ENCODE results near the gene DDX17. TPM values are rescaled to one million over a fixed set of nuclear protein-coding genes. Genes with fewer than 3 reads are reported as not detected.

DDX17 gene
- total RNA-seq, 1 donor from 2014 or later, result 492 TPM

DNA sequence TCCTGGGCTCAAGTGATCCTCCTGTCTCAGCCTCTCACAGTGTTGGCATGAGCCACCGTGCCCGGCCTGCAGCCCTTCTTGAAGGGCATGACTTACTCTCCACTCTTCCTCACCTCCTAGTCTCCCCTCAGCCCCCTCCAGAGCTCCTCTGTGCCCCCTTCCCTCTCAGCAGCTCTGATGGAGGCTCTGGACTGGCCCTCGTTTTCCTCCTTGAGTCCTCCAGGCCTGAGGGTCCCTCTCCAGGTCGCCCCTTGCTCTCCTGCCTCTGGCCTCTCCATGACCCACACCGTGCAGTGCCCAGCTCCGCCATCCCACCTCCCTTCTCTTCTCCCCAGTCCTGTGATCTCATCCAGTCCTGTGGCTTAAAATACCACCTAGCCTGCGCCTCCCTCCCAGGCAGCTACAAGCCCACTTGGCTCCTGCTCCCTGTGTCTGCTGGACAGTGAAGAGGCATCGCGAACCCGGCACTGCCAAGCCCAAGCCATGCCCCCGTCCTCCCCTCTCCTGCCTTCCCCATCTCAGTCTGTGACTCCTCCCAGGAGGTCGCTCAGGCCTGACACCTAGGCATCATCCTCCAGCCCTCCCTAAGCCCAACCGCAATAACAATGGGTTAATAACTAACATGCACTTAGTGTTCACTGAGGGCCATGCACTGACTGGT, 63.0 kb downstream of the DDX17 start:
- DNase-seq (ENCODE audit: low spot score), result no peak
- no peak overlapping the region for H3K4me3 Mint-ChIP-seq (ENCODE audit: unreplicated experiment)
- peaks cover 4% of the 10 kb centered on the region for H3K27me3 Mint-ChIP-seq (ENCODE audit: unreplicated experiment)
- no peak overlapping the region for H3K27ac Mint-ChIP-seq (ENCODE audit: unreplicated experiment)
- no peaks in the 10 kb centered on the region for H3K4me1 Mint-ChIP-seq (ENCODE audit: unreplicated experiment)
- TF ChIP-seq, protein P1, sequence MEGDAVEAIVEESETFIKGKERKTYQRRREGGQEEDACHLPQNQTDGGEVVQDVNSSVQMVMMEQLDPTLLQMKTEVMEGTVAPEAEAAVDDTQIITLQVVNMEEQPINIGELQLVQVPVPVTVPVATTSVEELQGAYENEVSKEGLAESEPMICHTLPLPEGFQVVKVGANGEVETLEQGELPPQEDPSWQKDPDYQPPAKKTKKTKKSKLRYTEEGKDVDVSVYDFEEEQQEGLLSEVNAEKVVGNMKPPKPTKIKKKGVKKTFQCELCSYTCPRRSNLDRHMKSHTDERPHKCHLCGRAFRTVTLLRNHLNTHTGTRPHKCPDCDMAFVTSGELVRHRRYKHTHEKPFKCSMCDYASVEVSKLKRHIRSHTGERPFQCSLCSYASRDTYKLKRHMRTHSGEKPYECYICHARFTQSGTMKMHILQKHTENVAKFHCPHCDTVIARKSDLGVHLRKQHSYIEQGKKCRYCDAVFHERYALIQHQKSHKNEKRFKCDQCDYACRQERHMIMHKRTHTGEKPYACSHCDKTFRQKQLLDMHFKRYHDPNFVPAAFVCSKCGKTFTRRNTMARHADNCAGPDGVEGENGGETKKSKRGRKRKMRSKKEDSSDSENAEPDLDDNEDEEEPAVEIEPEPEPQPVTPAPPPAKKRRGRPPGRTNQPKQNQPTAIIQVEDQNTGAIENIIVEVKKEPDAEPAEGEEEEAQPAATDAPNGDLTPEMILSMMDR (IDR thresholded peaks at IDR 0.05; ENCODE audit: unreplicated experiment), result no peak
- no peaks in the 10 kb centered on the region for H3K9me3 Mint-ChIP-seq (ENCODE audit: unreplicated experiment)
- peaks cover 4% of the 10 kb centered on the region for H3K36me3 Mint-ChIP-seq (ENCODE audit: low read depth, unreplicated experiment)

DNA sequence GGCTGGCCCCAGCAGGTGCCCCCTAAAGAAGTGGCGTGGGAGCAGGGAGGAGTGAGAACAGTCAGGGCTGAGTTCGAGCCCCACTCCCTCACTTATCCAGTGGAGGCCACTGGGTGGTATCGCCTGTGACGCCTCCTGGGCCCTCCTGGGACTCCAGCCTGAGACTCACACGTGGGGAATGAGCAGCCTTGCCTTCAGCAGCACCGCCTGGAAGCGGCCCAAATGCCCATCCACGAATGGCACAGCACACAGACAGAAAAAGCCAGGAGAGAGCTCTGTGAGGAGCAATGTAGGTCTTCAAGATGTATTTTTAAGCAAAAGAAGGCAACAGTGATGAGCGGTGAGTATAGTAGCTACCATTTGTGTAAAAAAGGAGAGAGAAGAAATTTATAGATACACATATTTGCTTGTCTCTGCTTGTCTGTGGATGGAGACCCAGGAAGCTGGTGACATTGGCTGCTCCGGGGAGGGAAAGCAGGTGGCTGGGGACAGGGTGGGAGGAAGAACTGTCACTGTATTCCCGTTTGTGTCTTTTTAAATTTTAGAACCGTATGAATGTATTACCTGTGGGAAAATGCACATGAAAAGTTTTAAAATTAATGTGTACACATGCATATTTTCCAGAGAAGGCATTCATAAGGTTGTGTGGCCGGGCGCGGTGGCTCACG, 64.4 kb downstream of the DDX17 start:
- H3K4me3 Mint-ChIP-seq (ENCODE audit: unreplicated experiment), result no peak overlapping the region
- peaks cover 4% of the 10 kb centered on the region for H3K36me3 Mint-ChIP-seq (ENCODE audit: low read depth, unreplicated experiment)
- H3K27me3 Mint-ChIP-seq (ENCODE audit: unreplicated experiment), result peaks cover 5% of the 10 kb centered on the region
- TF ChIP-seq, protein P1 (IDR thresholded peaks at IDR 0.05; ENCODE audit: unreplicated experiment), result no peak
- no peaks in the 10 kb centered on the region for H3K4me1 Mint-ChIP-seq (ENCODE audit: unreplicated experiment)
- no peak overlapping the region for H3K27ac Mint-ChIP-seq (ENCODE audit: unreplicated experiment)
- no peaks in the 10 kb centered on the region for H3K9me3 Mint-ChIP-seq (ENCODE audit: unreplicated experiment)
- no peak for DNase-seq (ENCODE audit: low spot score)

DNA sequence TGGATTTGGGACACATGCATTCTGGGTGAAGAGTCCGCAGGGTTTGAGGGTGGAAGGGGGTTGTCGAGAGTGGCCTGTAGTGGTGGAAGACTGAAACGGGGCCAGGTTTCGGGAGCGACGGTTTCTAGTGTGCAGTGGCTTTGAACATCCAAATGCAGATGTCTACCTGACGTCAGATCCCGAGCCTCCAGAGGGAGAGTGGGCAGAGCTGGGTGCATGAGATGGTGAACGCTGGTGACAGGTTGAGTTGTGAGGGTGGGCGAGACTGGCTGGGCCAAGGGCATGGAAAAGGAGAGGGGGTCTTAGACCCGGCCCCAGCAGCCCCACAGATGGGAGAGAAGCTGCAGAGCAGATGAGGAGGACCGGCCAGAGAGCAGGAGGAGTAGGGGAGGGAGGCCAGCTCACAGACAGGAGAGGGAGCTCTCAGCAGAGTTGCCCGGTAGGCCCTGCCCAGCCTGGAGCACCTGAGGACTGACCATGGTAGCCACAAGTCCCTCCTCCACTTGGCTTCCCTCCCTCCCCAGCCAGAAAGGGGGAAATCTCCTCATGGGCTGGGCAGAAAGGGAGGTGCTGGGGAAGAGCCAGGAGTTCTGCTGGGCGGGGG, 65.3 kb downstream of the DDX17 start:
- Mint-ChIP-seq H3K4me3 (ENCODE audit: unreplicated experiment) (peak overlapping the region; percentile 8), H3K9me3 (ENCODE audit: unreplicated experiment) (no peaks in the 10 kb centered on the region), H3K27ac (ENCODE audit: unreplicated experiment) (no peak overlapping the region), H3K27me3 (ENCODE audit: unreplicated experiment) (peaks cover 9% of the 10 kb centered on the region), H3K36me3 (ENCODE audit: low read depth, unreplicated experiment) (peaks cover 4% of the 10 kb centered on the region), H3K4me1 (ENCODE audit: unreplicated experiment) (no peaks in the 10 kb centered on the region)
- DNase-seq (ENCODE audit: low spot score), result no peak
- TF ChIP-seq, protein P1 (IDR thresholded peaks at IDR 0.05; ENCODE audit: unreplicated experiment), result no peak

- H3K9me3 Mint-ChIP-seq (ENCODE audit: unreplicated experiment), result no peaks in the 10 kb centered on the region
- peaks cover 4% of the 10 kb centered on the region for H3K36me3 Mint-ChIP-seq (ENCODE audit: low read depth, unreplicated experiment)
- TF ChIP-seq, protein P1 (IDR thresholded peaks at IDR 0.05; ENCODE audit: unreplicated experiment), result no peak
- H3K27ac Mint-ChIP-seq (ENCODE audit: unreplicated experiment), result no peak overlapping the region
- no peak for DNase-seq (ENCODE audit: low spot score)
- H3K27me3 Mint-ChIP-seq (ENCODE audit: unreplicated experiment), result peaks cover 7% of the 10 kb centered on the region
- H3K4me3 Mint-ChIP-seq (ENCODE audit: unreplicated experiment), result no peak overlapping the region
- no peaks in the 10 kb centered on the region for H3K4me1 Mint-ChIP-seq (ENCODE audit: unreplicated experiment)
These were observed 68.7 kb downstream of the DDX17 start for GRCh38 chr22:38437416-38437815.

All from endothelial cell (in vitro differentiated cells).